PC-3 (cell line): ENCODE results near the gene AVP.
"Not testable (repeated sequence)": the region's sequence is repeated elsewhere in the genome, so short reads cannot be mapped to it uniquely, and the experiment has no call there.

Experiments used
- CTCF ChIP-seq: fragments of 300-600 bp; sonication (generic); conservative IDR thresholded peaks from 2 replicates; pipeline ENCODE4 v1.5.1; 2017; ENCODE audit warnings: antibody characterized with exemption, low read depth, mild to moderate bottlenecking, low read length
- EZH2phosphoT487 ChIP-seq: fragments of 300-600 bp; sonication (generic); IDR thresholded peaks from 2 replicates; pipeline ENCODE4 v1.6.1; 2018; ENCODE audit warnings: mild to moderate bottlenecking, antibody characterized with exemption, low read length, borderline replicate concordance

DNA sequence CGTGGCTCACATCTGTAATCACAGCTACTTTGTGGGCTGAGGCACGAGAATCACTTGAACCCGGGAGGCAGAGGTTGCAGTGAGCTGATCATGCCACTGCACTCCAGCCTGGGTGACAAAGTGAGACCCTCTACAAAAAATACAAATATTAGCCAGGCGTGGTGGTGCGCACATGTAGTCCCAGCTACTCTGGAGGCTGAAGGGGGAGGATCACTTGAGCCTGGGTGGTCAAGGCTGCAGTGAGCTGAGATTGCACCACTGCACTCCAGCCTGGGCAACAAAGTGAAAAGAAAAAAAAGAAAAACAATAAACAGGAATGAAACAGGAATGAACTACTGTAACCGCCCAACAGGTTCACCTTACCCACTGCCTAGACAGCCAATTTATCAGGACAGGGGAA, 20.4 kb downstream of the AVP start:
- not testable (repeated sequence) for TF ChIP-seq CTCF, EZH2phosphoT487
